Measurements from ENCODE around the gene TAT.

The TAT gene

GRCh38 chr16:71555230-71555891 is 21.5 kb downstream of the TAT start:
- no peak overlapping the region for H3K4me2 ChIP-seq (ENCODE audit: low read depth, low read length)
- H3K4me3 ChIP-seq (ENCODE audit: low read length): no peak overlapping the region
- no peaks in the 10 kb centered on the region for H4K20me1 ChIP-seq (ENCODE audit: insufficient read depth, low read length)
- no peaks in the 10 kb centered on the region for H3K36me3 ChIP-seq (replicated peaks; ENCODE audit: insufficient read depth, low read length)
- H3K4me1 ChIP-seq (ENCODE audit: low read length): no peaks in the 10 kb centered on the region
- DNase-seq: no peak
- no peaks in the 10 kb centered on the region for H3F3A ChIP-seq (ENCODE audit: insufficient read depth, low read length)
- H3K9me3 ChIP-seq (replicated peaks; ENCODE audit: insufficient read depth, low read length): no peaks in the 10 kb centered on the region
- H3K79me2 ChIP-seq (ENCODE audit: low read length): no peaks in the 10 kb centered on the region
- no peak overlapping the region for H3K9ac ChIP-seq (ENCODE audit: low read length)
- H3K27ac ChIP-seq (ENCODE audit: low read length): no peak overlapping the region
- H2AFZ ChIP-seq (ENCODE audit: low read length): no peak overlapping the region
- H3K27me3 ChIP-seq (replicated peaks; ENCODE audit: insufficient read depth, low read length): no peaks in the 10 kb centered on the region
- H3K9me2 ChIP-seq (replicated peaks; ENCODE audit: insufficient read depth, low read length): no peaks in the 10 kb centered on the region
- TF ChIP-seq EZH2phosphoT487 (IDR thresholded peaks at IDR 0.05; ENCODE audit: low read length) (no peak), CTCF (IDR thresholded peaks at IDR 0.05; ENCODE audit: low read length) (no peak), EZH2 (optimal IDR thresholded peaks at IDR 0.05; ENCODE audit: low read depth, low read length) (no peak)

- Histone ChIP-seq H3K4me3 (ENCODE audit: low read length) (no peak overlapping the region), H3F3A (ENCODE audit: insufficient read depth, low read length) (no peaks in the 10 kb centered on the region), H3K27ac (ENCODE audit: low read length) (no peak overlapping the region), H3K9ac (ENCODE audit: low read length) (no peak overlapping the region), H3K4me1 (ENCODE audit: low read length) (no peaks in the 10 kb centered on the region), H3K79me2 (ENCODE audit: low read length) (no peaks in the 10 kb centered on the region), H3K36me3 (replicated peaks; ENCODE audit: insufficient read depth, low read length) (no peaks in the 10 kb centered on the region), H3K9me3 (replicated peaks; ENCODE audit: insufficient read depth, low read length) (no peaks in the 10 kb centered on the region), H4K20me1 (ENCODE audit: insufficient read depth, low read length) (no peaks in the 10 kb centered on the region), H3K27me3 (replicated peaks; ENCODE audit: insufficient read depth, low read length) (no peaks in the 10 kb centered on the region), H3K4me2 (ENCODE audit: low read depth, low read length) (no peak overlapping the region), H3K9me2 (replicated peaks; ENCODE audit: insufficient read depth, low read length) (no peaks in the 10 kb centered on the region), H2AFZ (ENCODE audit: low read length) (no peak overlapping the region)
- DNase-seq: no peak
- TF ChIP-seq CTCF (IDR thresholded peaks at IDR 0.05; ENCODE audit: low read length): no peak
- TF ChIP-seq EZH2 (optimal IDR thresholded peaks at IDR 0.05; ENCODE audit: low read depth, low read length): no peak
- TF ChIP-seq EZH2phosphoT487 (IDR thresholded peaks at IDR 0.05; ENCODE audit: low read length): no peak
Measured at GRCh38 chr16:71552698-71553503, 24.0 kb downstream of the TAT start.

- H3K27me3 ChIP-seq (replicated peaks; ENCODE audit: insufficient read depth, low read length): no peaks in the 10 kb centered on the region
- H3K27ac ChIP-seq (ENCODE audit: low read length): no peak overlapping the region
- H3K9me2 ChIP-seq (replicated peaks; ENCODE audit: insufficient read depth, low read length): no peaks in the 10 kb centered on the region
- H3K9ac ChIP-seq (ENCODE audit: low read length): no peak overlapping the region
- no peaks in the 10 kb centered on the region for H4K20me1 ChIP-seq (ENCODE audit: insufficient read depth, low read length)
- H2AFZ ChIP-seq (ENCODE audit: low read length): no peak overlapping the region
- H3K79me2 ChIP-seq (ENCODE audit: low read length): no peaks in the 10 kb centered on the region
- no peaks in the 10 kb centered on the region for H3K36me3 ChIP-seq (replicated peaks; ENCODE audit: insufficient read depth, low read length)
- H3F3A ChIP-seq (ENCODE audit: insufficient read depth, low read length): no peaks in the 10 kb centered on the region
- H3K4me1 ChIP-seq (ENCODE audit: low read length): no peaks in the 10 kb centered on the region
- H3K4me2 ChIP-seq (ENCODE audit: low read depth, low read length): no peak overlapping the region
- no peak for DNase-seq
- H3K9me3 ChIP-seq (replicated peaks; ENCODE audit: insufficient read depth, low read length): no peaks in the 10 kb centered on the region
- H3K4me3 ChIP-seq (ENCODE audit: low read length): no peak overlapping the region
- TF ChIP-seq EZH2 (optimal IDR thresholded peaks at IDR 0.05; ENCODE audit: low read depth, low read length): no peak
- no peak for TF ChIP-seq EZH2phosphoT487 (IDR thresholded peaks at IDR 0.05; ENCODE audit: low read length)
- TF ChIP-seq CTCF (IDR thresholded peaks at IDR 0.05; ENCODE audit: low read length): no peak
Measured at GRCh38 chr16:71547168-71547567, 29.7 kb downstream of the TAT start.

Measured in MM.1S (cell line).